ENCODE data around the gene ADCYAP1R1. TPM values are rescaled to one million over a fixed set of nuclear protein-coding genes. Genes with fewer than 3 reads are reported as not detected.

The ADCYAP1R1 gene
- total RNA-seq, 1 experiment from 2014 or later: 8.9 TPM

- H3K36me3 Mint-ChIP-seq (ENCODE audit: insufficient read depth in 1 of 3, low read depth in 3 of 3): peaks cover 9 to 19% (median 10%) of the 10 kb centered on the region in 3 experiments; a peak in 6 of 7 replicates
These were observed 22.4 kb downstream of the ADCYAP1R1 start for GRCh38 chr7:31074403-31075085.

More at GRCh38 chr7:31074403-31075085, 22.4 kb downstream of the ADCYAP1R1 start:
- H3K9me3 Mint-ChIP-seq: peaks cover 0 to 3% of the 10 kb centered on the region in 2 experiments; a peak in 2 of 5 replicates
- H4K5ac ChIP-seq (ENCODE audit: insufficient read length, low read depth, low read length): no peak overlapping the region
- H3K4me3 Mint-ChIP-seq: no peak overlapping the region
- H3K4me1 ChIP-seq (ENCODE audit: insufficient read depth, low read length): no peaks in the 10 kb centered on the region
- H3K79me1 ChIP-seq (ENCODE audit: insufficient read depth, low read depth, low read length, poor library complexity, severe bottlenecking): no peaks in the 10 kb centered on the region
- no peaks in the 10 kb centered on the region for H3K79me2 ChIP-seq (ENCODE audit: insufficient read depth, low read length)
- peaks cover 10 to 14% of the 10 kb centered on the region in 2 experiments for H3K4me1 Mint-ChIP-seq
- no peak overlapping the region for H3K4me2 ChIP-seq (ENCODE audit: insufficient read depth, insufficient read length, low read length)
- no peak overlapping the region for H3T11ph ChIP-seq (ENCODE audit: low read length)
- H2AK5ac ChIP-seq (ENCODE audit: insufficient read length, low read length): no peak overlapping the region
- H2BK5ac ChIP-seq (ENCODE audit: insufficient read length, low read length): no peak overlapping the region
- H3K27ac Mint-ChIP-seq: no peak overlapping the region; a peak in 1 of 7 replicates
- H3K27me3 ChIP-seq (ENCODE audit: insufficient read depth, low read length): no peaks in the 10 kb centered on the region
- no peak overlapping the region for H3K14ac ChIP-seq (ENCODE audit: insufficient read depth, low read length)
- H3K9ac ChIP-seq (ENCODE audit: extremely low read depth, insufficient read length, low read length): no peak overlapping the region
- H3K4ac ChIP-seq (ENCODE audit: low read depth, low read length): no peak overlapping the region
- H2BK120ac ChIP-seq (ENCODE audit: low read depth, low read length, poor library complexity, severe bottlenecking): no peak overlapping the region
- H3K23me2 ChIP-seq (ENCODE audit: insufficient read length, low read depth, low read length, poor library complexity, severe bottlenecking): no peaks in the 10 kb centered on the region
- no peak overlapping the region for H2BK15ac ChIP-seq (ENCODE audit: low read depth, low read length)
- peaks cover under 1% of the 10 kb centered on the region for H3K27me3 Mint-ChIP-seq (ENCODE audit: low read depth)
- H3K56ac ChIP-seq (ENCODE audit: insufficient read length, low read depth, low read length): no peak overlapping the region
- DNase-seq: no peak
- H4K8ac ChIP-seq (replicated peaks; ENCODE audit: insufficient read length, low read depth, low read length): no peak overlapping the region
- no peaks in the 10 kb centered on the region for H3K9me3 ChIP-seq (ENCODE audit: control insufficient read depth, low read depth, low read length)
- H3K23ac ChIP-seq (ENCODE audit: insufficient read length, low read depth, low read length): no peak overlapping the region
- WGBS (ENCODE audit: extremely low coverage, insufficient read length, low lambda C conversion rate): no CpG with 5 or more reads among the region's 14 CpGs
- no peak overlapping the region for H2AFZ ChIP-seq (ENCODE audit: low read length)
- H4K20me1 ChIP-seq (ENCODE audit: control insufficient read depth, insufficient read depth, insufficient read length): no peaks in the 10 kb centered on the region
- no peak for TF ChIP-seq CTCF (conservative IDR thresholded peaks at IDR 0.05)
- H2BK20ac ChIP-seq (ENCODE audit: low read depth, low read length, poor library complexity, severe bottlenecking): no peak overlapping the region
- H3K27ac ChIP-seq (ENCODE audit: insufficient read length, low read depth, low read length): no peak overlapping the region
- H4K91ac ChIP-seq (ENCODE audit: insufficient read length, low read depth, low read length): no peak overlapping the region
- H3K18ac ChIP-seq (ENCODE audit: insufficient read length, low read depth, low read length): no peak overlapping the region
- H2BK12ac ChIP-seq (ENCODE audit: insufficient read length, low read depth, low read length): no peak overlapping the region
